Measurements from ENCODE around the gene SHOC2.

- TF ChIP-seq CTCF (IDR thresholded peaks at IDR 0.05) (no peak), ZFX (IDR thresholded peaks at IDR 0.05; ENCODE audit: borderline replicate concordance) (no peak)
Observed at GRCh38 chr10:110883924-110884323, 35.5 kb upstream of the SHOC2 start.

All from 22Rv1 (cell line).